Measurements from ENCODE around the gene ZC3H12D. TPM values are rescaled to one million over a fixed set of nuclear protein-coding genes. Genes with fewer than 3 reads are reported as not detected.
A peak's percentile ranks its signal among the peaks of the same experiment; 100 is the strongest.

ZC3H12D gene
- total and polyA plus RNA-seq, 5 donors from 2014 or later, result 7.1 to 251 (median 9.2) TPM

DNA sequence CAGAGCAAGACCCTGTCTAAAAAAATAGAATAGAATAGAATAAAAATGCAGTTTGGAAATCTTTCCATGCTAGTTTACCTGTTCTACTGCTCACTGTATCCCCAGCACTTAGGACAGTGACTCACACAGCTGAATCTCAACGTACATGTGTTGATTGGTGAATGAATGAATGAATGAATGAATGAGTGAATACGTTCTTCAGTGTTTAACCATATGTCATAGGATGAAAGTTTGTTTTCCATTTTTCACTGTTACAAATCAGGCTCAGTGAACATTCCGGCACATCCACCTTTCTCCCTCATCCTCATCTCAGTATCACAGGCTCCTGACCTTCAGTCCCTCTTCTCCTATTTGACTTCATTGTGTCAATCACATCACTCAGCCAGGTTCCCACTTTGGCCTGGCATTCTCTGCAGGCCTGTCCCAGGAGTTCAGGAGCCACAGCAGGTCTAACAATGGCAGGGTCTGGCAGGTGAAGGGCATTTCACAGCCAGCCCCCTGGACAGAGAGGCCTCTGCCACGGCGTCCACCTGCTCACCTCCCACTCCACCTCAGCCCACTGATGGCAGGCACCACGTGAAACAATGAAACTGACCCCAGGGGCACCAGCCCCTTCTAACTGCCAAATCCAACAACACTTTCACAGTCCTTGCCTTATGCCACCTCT lies 7.9 kb downstream of the ZC3H12D start:
- H3K27ac Mint-ChIP-seq, result peak overlapping the region; percentile 64 to 89 (median 77)

DNA sequence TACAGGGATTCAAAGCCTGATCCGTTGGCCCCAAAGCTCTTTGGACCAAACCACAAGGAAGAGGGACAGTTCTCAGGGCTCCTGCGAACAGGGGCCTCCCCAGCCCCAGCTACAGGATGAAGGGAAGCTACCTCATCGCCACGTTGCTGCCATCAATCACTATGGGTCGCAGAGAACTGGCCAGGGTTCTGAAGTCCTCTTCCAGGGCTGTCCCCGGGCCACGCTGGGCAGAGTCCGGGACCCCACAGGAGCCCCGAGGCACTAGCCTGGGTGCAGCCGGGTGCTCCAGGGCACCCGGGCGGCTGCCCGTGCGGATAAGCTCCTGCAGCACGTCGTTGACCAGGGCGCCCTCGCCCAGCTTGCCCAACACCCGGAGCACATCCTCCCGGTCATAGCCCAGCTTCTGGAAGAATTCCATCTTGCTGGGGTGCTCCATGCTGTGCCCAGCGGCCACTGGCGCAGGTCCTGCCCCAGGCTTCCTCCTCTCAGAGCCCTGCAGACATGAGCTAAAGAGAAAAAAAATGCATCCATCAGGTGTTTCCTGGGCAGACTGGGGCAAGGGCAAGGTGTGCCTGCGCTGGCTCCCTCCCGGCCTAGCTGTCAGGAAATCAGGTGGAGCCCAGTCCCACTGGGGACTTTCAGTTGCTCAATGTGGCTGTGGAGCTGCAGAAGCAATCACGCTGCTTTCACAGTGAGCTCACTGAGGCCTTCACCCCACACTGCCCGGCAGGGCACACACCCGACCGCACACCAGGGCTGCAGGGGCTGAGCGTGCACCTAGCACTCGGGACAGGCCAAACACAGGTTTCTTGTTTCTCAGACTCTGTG lies 10.5 kb downstream of the ZC3H12D start:
- Histone ChIP-seq H3K27me3 (ENCODE audit: control insufficient read depth, insufficient read depth, low read length) (no peaks in the 10 kb centered on the region), H3K4me1 (ENCODE audit: control insufficient read depth, insufficient read depth, low read length, poor library complexity, severe bottlenecking) (peaks cover 98% of the 10 kb centered on the region), H3K36me3 (ENCODE audit: control insufficient read depth, insufficient read depth, low read length) (peaks cover 57% of the 10 kb centered on the region), H3K4me3 (ENCODE audit: low read depth, low read length) (peak overlapping the region; percentile 67), H3K27ac (ENCODE audit: insufficient read depth, low read length, poor library complexity, severe bottlenecking) (peak overlapping the region; percentile 98), H3K9me3 (ENCODE audit: control insufficient read depth in 2 of 2, low read length in 2 of 2) (no peaks in the 10 kb centered on the region)
- H3K36me3 Mint-ChIP-seq, result peaks cover 40% of the 10 kb centered on the region
- H3K4me3 Mint-ChIP-seq, result peak overlapping the region; percentile 79 to 91 (median 88)
- peaks cover 29 to 91% (median 60%) of the 10 kb centered on the region in 4 donors for H3K4me1 Mint-ChIP-seq
- H3K27me3 Mint-ChIP-seq, result no peaks in the 10 kb centered on the region
- no peak for DNase-seq
- no peaks in the 10 kb centered on the region for H3K9me3 Mint-ChIP-seq
- H3K27ac Mint-ChIP-seq, result peak overlapping the region; percentile 89 to 96 (median 92)
- no peak for ATAC-seq (ENCODE audit: low read depth in 2 of 2)

More for the DNA sequence above, 7.9 kb downstream of the ZC3H12D start:
- no peaks in the 10 kb centered on the region for H3K9me3 Mint-ChIP-seq
- no peaks in the 10 kb centered on the region for H3K27me3 ChIP-seq (ENCODE audit: control insufficient read depth, insufficient read depth, low read length)
- peaks cover 47% of the 10 kb centered on the region for H3K36me3 Mint-ChIP-seq
- H3K4me3 ChIP-seq (ENCODE audit: low read depth, low read length), result peak overlapping the region; percentile 97
- H3K4me1 Mint-ChIP-seq, result peaks cover 27 to 92% (median 59%) of the 10 kb centered on the region in 4 donors
- H3K4me1 ChIP-seq (ENCODE audit: control insufficient read depth, insufficient read depth, low read length, poor library complexity, severe bottlenecking), result peaks cover 99% of the 10 kb centered on the region
- DNase-seq (no peak), ATAC-seq (ENCODE audit: low read depth in 2 of 2) (no peak)
- H3K36me3 ChIP-seq (ENCODE audit: control insufficient read depth, insufficient read depth, low read length), result peaks cover 35% of the 10 kb centered on the region
- H3K27ac ChIP-seq (ENCODE audit: insufficient read depth, low read length, poor library complexity, severe bottlenecking), result peak overlapping the region; percentile 98
- H3K9me3 ChIP-seq (ENCODE audit: control insufficient read depth in 2 of 2, low read length in 2 of 2), result no peaks in the 10 kb centered on the region
- peak overlapping the region; percentile 76 to 97 (median 80) for H3K4me3 Mint-ChIP-seq
- no peaks in the 10 kb centered on the region for H3K27me3 Mint-ChIP-seq

DNA sequence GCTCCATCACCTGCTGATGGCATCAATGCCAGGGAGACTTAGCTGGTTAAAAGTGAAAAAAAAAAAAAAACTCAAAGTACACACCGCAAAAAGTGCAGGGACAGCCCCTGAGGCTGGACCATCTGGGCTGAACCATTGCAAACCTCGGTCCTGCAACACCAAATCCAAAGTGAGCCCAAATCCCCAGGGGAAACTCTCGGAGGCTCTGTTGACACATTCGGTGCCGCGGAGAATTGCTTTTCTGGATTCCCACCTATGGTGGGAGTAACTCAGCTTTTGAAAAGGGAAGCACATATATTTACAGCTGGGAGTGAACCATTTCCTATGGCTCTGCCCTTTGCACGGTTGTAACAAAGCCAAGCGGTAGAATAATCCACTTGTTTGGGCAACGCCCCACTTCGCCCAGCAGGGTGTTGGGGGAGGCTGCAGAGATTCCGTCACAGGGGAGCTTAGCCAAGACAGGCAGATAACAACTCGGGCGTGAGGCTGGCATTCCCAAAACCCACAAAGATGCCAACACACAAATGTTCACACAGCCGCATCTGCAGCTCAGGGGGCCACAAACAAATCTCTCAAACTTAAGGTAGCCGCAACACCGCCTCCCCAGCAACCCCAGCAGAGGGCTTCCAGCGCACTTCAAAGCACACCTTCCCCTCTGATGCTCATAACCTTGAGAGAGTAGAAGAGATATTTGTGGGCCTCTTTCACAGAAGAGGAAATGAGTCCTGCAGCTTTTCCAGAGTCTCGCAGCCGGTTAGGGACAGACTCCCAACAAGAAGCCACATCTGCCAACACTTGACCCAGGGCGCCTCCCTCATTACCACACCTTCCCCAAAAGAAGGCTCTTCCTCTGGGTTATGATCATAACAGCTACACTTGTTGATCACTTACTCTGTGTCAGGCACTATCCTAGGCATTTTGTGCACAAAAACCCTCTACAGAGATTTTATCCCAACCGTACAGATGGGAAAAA lies 11.4 kb downstream of the ZC3H12D start:
- peak overlapping the region; percentile 78 to 91 (median 88) for H3K4me3 Mint-ChIP-seq
- Histone ChIP-seq H3K4me3 (ENCODE audit: low read depth, low read length) (peak overlapping the region; percentile 67), H3K9me3 (ENCODE audit: control insufficient read depth in 2 of 2, low read length in 2 of 2) (no peaks in the 10 kb centered on the region), H3K36me3 (ENCODE audit: control insufficient read depth, insufficient read depth, low read length) (peaks cover 58% of the 10 kb centered on the region), H3K27me3 (ENCODE audit: control insufficient read depth, insufficient read depth, low read length) (no peaks in the 10 kb centered on the region), H3K27ac (ENCODE audit: insufficient read depth, low read length, poor library complexity, severe bottlenecking) (peak overlapping the region; percentile 98), H3K4me1 (ENCODE audit: control insufficient read depth, insufficient read depth, low read length, poor library complexity, severe bottlenecking) (peaks cover 98% of the 10 kb centered on the region)
- H3K27me3 Mint-ChIP-seq, result no peaks in the 10 kb centered on the region
- peaks cover 28 to 90% (median 57%) of the 10 kb centered on the region in 4 donors for H3K4me1 Mint-ChIP-seq
- H3K36me3 Mint-ChIP-seq, result peaks cover 34% of the 10 kb centered on the region
- no peaks in the 10 kb centered on the region for H3K9me3 Mint-ChIP-seq
- peak; percentile 50 to 51 for ATAC-seq (ENCODE audit: low read depth in 2 of 2)
- peak overlapping the region; percentile 89 to 93 (median 92) for H3K27ac Mint-ChIP-seq
- DNase-seq, result peak in 2 of 3 donors; percentile 62 to 66

DNA sequence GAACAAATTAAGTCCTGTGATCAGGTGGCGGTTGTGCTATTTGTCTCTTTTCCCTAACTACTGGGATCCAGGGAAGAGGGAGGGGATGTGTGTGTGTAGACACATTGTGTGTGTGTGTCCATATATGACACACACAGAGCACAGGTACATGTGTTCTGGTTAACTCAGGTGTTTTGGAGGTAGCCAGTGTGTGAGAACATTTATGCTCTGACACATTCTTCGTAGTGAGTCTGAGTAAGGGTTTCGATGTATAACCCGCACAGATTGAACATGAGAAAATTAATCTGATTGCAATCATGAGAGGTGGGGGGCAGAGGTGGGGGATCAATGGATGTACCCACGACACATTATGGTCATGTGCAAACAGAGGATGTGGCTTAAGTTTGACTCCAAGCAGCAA lies 12.6 kb downstream of the ZC3H12D start:
- peak overlapping the region; percentile 78 to 91 (median 88) for H3K4me3 Mint-ChIP-seq
- no peaks in the 10 kb centered on the region for H3K9me3 Mint-ChIP-seq
- H3K27me3 Mint-ChIP-seq, result no peaks in the 10 kb centered on the region
- Histone ChIP-seq H3K27me3 (ENCODE audit: control insufficient read depth, insufficient read depth, low read length) (no peaks in the 10 kb centered on the region), H3K36me3 (ENCODE audit: control insufficient read depth, insufficient read depth, low read length) (peaks cover 66% of the 10 kb centered on the region), H3K4me3 (ENCODE audit: low read depth, low read length) (peak overlapping the region; percentile 67), H3K4me1 (ENCODE audit: control insufficient read depth, insufficient read depth, low read length, poor library complexity, severe bottlenecking) (peaks cover 98% of the 10 kb centered on the region), H3K9me3 (ENCODE audit: control insufficient read depth in 2 of 2, low read length in 2 of 2) (no peaks in the 10 kb centered on the region), H3K27ac (ENCODE audit: insufficient read depth, low read length, poor library complexity, severe bottlenecking) (peak overlapping the region; percentile 98)
- DNase-seq (no peak), ATAC-seq (ENCODE audit: low read depth in 2 of 2) (no peak)
- H3K27ac Mint-ChIP-seq, result peak overlapping the region; percentile 87 to 92 (median 89)
- H3K4me1 Mint-ChIP-seq, result peaks cover 31 to 93% (median 61%) of the 10 kb centered on the region in 4 donors
- H3K36me3 Mint-ChIP-seq, result peaks cover 36% of the 10 kb centered on the region

DNA sequence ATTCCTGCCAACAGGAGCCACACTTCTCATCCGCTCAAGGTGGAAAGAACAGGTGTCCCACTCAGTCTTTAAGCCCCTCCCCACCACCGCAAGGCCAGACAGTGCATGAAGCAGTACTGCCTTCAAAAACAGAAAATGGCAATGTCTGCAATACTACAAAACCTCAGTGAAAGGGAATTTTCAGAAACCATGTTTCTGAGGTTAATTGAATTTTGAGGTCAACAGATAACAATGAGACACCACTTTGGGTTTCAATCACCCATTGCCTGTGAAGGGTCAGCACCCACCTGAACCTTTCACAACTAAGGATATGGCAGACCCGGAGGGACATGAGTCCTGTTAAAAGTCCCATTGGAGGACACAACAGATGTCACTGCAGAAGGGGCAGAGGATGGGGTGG lies 13.0 kb downstream of the ZC3H12D start:
- peak overlapping the region; percentile 67 for H3K4me3 ChIP-seq (ENCODE audit: low read depth, low read length)
- Mint-ChIP-seq H3K4me1 (peaks cover 30 to 93% (median 57%) of the 10 kb centered on the region in 4 donors), H3K27ac (peak overlapping the region; percentile 87 to 92 (median 89)), H3K27me3 (no peaks in the 10 kb centered on the region), H3K4me3 (peak overlapping the region; percentile 78 to 91 (median 88)), H3K9me3 (no peaks in the 10 kb centered on the region), H3K36me3 (peaks cover 33% of the 10 kb centered on the region)
- no peaks in the 10 kb centered on the region for H3K27me3 ChIP-seq (ENCODE audit: control insufficient read depth, insufficient read depth, low read length)
- no peak for ATAC-seq (ENCODE audit: low read depth in 2 of 2)
- DNase-seq, result peak in 1 of 3 donors; percentile 37
- H3K9me3 ChIP-seq (ENCODE audit: control insufficient read depth in 2 of 2, low read length in 2 of 2), result no peaks in the 10 kb centered on the region
- H3K4me1 ChIP-seq (ENCODE audit: control insufficient read depth, insufficient read depth, low read length, poor library complexity, severe bottlenecking), result peaks cover 98% of the 10 kb centered on the region
- peaks cover 70% of the 10 kb centered on the region for H3K36me3 ChIP-seq (ENCODE audit: control insufficient read depth, insufficient read depth, low read length)
- H3K27ac ChIP-seq (ENCODE audit: insufficient read depth, low read length, poor library complexity, severe bottlenecking), result peak overlapping the region; percentile 98

DNA sequence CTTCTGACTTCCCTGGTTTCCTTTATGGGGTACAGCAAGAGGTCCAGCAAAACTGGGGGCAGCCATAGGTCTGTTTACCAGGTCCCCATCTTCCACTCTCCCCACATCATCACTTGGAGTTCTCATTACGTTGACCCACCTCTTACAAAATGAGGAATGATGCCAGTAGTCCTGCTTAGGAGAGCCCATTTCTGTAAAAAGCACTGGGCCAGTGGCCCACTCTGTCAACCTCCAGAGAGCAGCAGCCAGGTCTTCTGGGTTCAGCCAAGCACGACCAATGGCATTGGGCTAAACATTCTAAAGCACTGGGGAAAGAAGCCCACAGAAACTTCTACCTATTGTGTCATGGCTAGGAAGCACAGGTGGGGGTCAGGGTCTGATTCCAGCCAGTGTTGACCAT lies 13.9 kb downstream of the ZC3H12D start:
- H3K36me3 ChIP-seq (ENCODE audit: control insufficient read depth, insufficient read depth, low read length), result peaks cover 73% of the 10 kb centered on the region
- peak overlapping the region in 2 of 3 donors; percentile 89 to 92 for H3K27ac Mint-ChIP-seq
- H3K4me3 Mint-ChIP-seq, result peak overlapping the region in 3 of 4 donors; percentile 26 to 88 (median 87)
- no peaks in the 10 kb centered on the region for H3K27me3 Mint-ChIP-seq
- H3K36me3 Mint-ChIP-seq, result peaks cover 31% of the 10 kb centered on the region
- no peaks in the 10 kb centered on the region for H3K9me3 ChIP-seq (ENCODE audit: control insufficient read depth in 2 of 2, low read length in 2 of 2)
- ATAC-seq (ENCODE audit: low read depth in 2 of 2) (no peak), DNase-seq (no peak)
- H3K4me1 ChIP-seq (ENCODE audit: control insufficient read depth, insufficient read depth, low read length, poor library complexity, severe bottlenecking), result peaks cover 96% of the 10 kb centered on the region
- H3K4me1 Mint-ChIP-seq, result peaks cover 28 to 92% (median 58%) of the 10 kb centered on the region in 4 donors
- no peaks in the 10 kb centered on the region for H3K9me3 Mint-ChIP-seq
- no peaks in the 10 kb centered on the region for H3K27me3 ChIP-seq (ENCODE audit: control insufficient read depth, insufficient read depth, low read length)
- peak overlapping the region; percentile 98 for H3K27ac ChIP-seq (ENCODE audit: insufficient read depth, low read length, poor library complexity, severe bottlenecking)
- peak overlapping the region; percentile 67 for H3K4me3 ChIP-seq (ENCODE audit: low read depth, low read length)

DNA sequence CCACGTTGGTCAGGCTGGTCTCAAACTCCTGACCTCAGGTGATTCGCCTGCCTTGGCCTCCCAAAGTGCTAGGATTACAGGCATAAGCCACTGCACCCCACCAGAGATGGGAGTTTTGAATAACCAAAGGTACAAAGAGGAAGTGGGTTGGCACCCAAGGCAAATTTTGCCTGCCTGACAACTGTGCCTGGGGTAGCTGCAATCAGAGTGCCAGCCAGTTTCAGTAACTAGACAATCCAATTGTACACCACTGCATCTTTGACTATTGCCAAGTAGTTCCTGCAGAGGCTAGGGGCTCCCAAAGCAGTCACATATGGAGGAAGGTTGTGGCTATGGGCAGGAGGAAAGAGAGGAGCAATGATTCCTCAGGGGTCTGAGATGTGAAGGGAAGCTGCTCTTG lies 16.6 kb downstream of the ZC3H12D start:
- Histone ChIP-seq H3K4me1 (ENCODE audit: control insufficient read depth, insufficient read depth, low read length, poor library complexity, severe bottlenecking) (peaks cover 96% of the 10 kb centered on the region), H3K36me3 (ENCODE audit: control insufficient read depth, insufficient read depth, low read length) (peaks cover 74% of the 10 kb centered on the region), H3K4me3 (ENCODE audit: low read depth, low read length) (peak overlapping the region; percentile 66), H3K9me3 (ENCODE audit: control insufficient read depth in 2 of 2, low read length in 2 of 2) (no peaks in the 10 kb centered on the region), H3K27me3 (ENCODE audit: control insufficient read depth, insufficient read depth, low read length) (no peaks in the 10 kb centered on the region), H3K27ac (ENCODE audit: insufficient read depth, low read length, poor library complexity, severe bottlenecking) (peak overlapping the region; percentile 98)
- H3K9me3 Mint-ChIP-seq, result no peaks in the 10 kb centered on the region
- H3K27ac Mint-ChIP-seq, result peak overlapping the region; percentile 89 to 95 (median 92)
- peaks cover 20 to 93% (median 65%) of the 10 kb centered on the region in 4 donors for H3K4me1 Mint-ChIP-seq
- H3K27me3 Mint-ChIP-seq, result no peaks in the 10 kb centered on the region
- ATAC-seq (ENCODE audit: low read depth in 2 of 2), result peak; percentile 40 to 47
- peaks cover 38% of the 10 kb centered on the region for H3K36me3 Mint-ChIP-seq
- H3K4me3 Mint-ChIP-seq, result peak overlapping the region; percentile 79 to 90 (median 81)
- peak in 1 of 3 donors; percentile 52 for DNase-seq

All from CD4-positive, CD25-positive, alpha-beta regulatory T cell (primary cell).